Body of pancreas (tissue), 4 donors: ENCODE results near the gene SLC10A7.

ENCODE experiments used
- CTCF ChIP-seq, 7 experiments: fragments of 450-650 bp in 4 of 7; fragments of 200-600 bp in 3 of 7; sonication (generic) in 3 of 7; IDR thresholded peaks; one replicate each; pipeline ENCODE4 v1.5.1; 2016 to 2019; ENCODE audit warnings: antibody characterized with exemption in 7 of 7
- POLR2A ChIP-seq, 3 donors: fragments of 450-650 bp; IDR thresholded peaks; one replicate each; pipeline ENCODE4 v1.6.1; 2016; ENCODE audit warnings: antibody characterized with exemption in 3 of 3, mild to moderate bottlenecking in 2 of 3

DNA sequence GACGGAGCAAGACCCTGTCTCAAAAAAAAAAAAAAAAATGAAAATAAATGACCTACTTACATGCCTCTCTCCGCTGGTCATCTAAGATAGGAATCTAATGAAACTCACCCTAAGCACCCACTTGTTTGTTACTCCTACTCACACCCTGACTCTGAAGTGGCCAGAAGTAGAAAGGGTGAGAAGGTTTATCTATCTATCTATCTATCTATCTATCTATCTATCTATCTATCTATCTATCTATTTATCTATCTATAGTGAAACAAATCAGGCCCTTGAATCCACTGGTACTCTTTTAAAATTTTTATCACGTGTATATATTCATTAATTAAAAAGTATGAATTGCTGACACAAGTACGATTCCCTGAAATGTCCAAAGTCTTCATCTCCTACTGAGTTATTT is 75.2 kb downstream of the SLC10A7 start:
- no peak for TF ChIP-seq CTCF (IDR thresholded peaks at IDR 0.05)
- no peak for TF ChIP-seq POLR2A (IDR thresholded peaks at IDR 0.05)
